HG03280 (cell line): Measurements from ENCODE around the gene SPRED2.

Experiments used
- ATAC-seq: cut with Tn5 transposase; IDR thresholded peaks from one replicate; pipeline ENCODE4 v1.9.1; 2021; ENCODE audit warnings: mild to moderate bottlenecking, moderate library complexity; ENCODE audit not compliant: unreplicated experiment

SPRED2 gene

DNA sequence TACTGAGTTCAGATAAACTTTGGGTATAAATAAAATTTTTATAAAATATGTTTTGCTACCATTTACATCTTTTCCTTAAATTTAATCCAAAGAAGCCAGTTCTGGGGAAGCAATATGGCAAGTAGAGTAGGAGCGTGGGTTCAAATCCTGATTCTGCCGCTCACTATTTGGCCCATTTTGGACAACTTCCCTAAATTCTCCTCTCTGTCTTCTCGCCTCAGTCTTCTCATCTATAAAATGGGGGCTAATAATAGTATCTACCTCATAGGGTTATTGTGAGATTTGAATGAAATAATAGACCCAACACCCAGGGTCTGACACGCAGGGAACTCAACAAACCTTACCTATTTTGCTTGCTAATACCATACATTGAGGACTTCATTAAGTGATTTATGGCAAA, 145.0 kb downstream of the SPRED2 start:
- no peak for ATAC-seq

DNA sequence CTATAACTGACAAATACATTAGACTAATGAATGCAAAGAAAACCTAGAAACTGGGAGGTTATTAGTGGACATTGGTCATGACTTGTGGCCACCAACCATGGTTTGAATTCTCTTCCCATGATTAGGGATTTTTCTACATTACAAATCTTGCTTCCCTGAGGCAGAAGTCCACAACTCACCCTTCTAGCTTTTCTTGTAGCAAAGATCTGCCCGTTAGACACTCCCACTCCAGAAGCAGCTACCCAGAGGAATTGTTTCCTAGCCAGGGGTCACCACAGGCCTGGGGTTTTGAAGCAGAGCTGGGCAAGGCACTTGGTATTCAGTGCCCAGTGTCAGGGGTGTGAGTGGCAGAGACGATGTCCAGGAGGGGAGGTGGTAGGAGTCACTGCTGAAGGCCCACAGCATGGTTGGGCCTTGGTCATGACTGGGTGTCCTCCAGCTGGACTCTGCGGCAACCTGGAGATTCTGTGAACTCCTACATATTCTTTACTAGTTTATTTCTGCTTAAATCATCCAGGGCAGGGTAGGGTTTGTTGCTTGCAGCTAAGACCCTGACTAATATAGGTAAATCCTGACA, 149.8 kb downstream of the SPRED2 start:
- no peak for ATAC-seq

DNA sequence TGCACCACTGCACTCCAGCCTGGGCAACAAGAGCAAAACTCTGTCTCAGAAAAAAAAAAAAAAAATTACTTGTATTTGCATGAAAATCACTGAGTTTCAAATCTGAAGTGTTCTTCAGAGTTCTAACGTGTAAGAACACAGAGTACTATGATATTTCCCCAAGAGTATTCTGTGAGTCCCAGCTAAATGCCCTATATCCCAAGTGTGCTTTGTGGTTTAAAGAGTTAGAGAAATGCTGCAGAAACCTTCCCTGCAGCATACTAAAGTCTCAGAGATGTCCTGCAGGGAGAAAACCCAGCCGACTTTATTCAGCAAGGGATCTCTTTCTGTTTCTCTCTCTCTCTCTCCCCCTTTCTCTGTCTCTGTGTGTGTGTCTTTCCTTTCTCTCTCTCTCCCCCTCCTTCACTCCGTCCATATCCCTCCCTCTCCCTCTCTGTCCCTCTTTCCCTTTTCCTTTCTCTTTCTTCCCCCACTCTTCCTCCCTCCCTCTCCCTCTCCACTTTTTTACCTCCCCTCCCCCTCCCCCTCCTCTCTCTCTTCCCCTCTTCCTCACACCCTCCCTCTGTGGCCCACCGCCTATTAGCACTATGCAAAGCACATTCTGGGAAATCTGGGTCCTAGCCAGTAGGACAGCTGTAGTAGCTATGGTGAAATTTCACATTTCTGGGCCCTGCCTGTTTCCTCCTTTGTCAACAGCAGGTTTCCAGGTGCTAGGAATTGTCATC, 150.6 kb downstream of the SPRED2 start:
- ATAC-seq = no peak

DNA sequence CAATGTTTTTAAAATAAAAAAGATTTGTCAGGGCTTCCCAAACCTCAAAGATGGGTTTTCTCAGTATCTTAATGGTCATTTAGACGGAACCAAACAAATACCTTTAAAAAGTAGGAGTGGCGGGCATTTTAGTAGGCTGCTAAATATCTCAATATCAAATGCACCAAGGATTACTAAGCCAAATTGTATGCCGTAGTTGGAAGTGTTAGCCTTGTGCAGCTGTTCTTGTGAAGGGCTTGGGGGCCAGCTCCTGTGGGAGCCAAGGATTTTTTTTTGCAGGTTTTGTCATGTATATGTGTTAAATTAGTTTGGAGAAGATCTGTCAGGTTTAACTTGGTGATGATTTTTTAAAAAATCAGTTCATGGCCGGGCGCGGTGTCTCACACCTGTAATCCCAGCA, 152.6 kb downstream of the SPRED2 start:
- ATAC-seq = no peak

DNA sequence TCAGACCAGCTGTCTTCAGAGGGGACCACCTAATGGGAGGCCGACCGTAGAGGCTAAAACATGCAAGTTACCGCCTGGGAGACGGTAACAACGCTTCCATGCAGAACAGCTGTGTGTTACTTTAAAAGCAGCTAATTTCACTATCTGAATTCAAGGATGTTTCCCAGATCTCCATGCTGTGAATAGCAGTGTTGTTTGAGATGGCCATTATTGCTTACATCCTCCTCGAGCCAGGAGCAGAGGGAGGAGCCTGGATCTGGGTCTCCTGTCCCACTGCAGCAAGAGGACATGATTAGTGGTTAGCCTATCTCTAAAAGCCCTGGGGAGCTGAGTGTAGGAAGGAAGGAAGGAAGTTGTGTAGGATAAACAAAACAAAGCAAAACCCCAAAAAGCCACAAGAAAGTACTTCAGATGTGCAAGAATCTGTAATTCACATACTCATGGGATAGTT, 153.8 kb downstream of the SPRED2 start:
- no peak for ATAC-seq

DNA sequence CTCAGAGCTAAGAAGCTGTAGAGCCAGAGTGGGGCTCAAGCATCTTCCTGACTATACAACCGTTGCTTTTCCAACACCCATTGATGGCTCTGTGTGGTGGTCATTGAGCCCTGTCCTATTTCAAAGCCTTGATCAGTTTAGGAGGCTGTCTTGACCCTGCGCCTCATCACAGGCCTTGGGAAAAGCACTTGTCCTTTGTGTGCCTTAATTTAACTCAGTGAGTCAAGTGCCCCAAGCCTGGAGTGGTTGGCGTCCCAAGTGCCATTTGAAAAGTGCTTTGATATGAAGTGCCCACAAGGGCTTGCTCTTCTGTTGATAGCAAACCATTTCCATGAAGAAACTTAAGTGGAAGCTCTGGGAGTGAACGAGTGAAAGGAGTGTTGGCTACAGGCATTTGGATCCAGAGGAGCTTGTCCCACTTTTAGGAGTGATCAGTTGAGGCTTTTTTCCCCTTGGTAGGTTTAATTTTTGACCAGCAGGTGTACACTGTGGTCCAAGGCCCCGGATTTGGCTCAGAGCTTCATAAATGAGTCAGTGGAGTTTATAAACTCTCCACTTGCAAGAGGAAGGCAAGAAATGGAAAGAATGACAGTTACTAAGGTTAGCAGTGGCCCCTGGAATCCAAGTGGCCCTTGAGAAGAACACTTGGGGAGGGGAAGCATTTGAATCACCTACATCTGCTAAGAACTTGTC, 154.5 kb downstream of the SPRED2 start:
- ATAC-seq = no peak

DNA sequence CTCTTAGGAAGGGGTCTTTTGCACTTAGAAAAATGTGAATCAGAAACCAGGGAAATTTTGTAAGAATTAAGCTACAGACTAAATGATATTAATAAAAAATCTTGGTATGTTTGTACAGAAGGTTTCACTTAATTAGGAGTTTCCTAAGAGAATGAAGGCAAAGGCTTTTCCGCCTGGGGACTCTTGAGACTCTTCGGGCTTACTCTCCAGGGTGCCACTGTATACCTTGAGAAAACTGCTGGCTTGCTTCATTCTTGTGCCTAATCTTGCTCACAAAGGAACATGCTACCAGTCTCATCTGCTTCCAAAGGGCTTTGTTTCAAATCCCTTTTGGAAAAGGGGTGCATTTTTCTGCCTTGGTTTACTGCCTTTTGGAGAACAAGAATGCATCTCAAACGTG, 155.3 kb downstream of the SPRED2 start:
- ATAC-seq = no peak

DNA sequence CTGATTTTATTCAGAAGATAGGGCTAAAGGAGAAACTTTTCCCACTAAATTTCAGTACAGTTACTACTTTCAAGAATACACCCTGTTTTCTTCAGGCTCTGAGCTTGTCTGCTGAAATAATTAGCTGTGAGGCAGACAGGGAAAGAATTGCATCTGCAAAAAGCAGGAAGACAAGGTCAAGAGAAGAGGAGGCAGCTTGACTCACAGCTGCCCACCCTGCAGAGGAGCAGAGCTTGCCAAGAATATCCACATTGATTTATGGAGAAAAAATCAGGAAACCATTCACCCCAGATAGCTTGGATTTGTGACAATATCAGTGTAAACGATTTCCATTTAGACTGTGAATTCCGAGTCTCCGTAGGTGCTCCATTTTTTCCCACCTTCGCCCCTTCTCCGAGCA, 155.8 kb downstream of the SPRED2 start:
- no peak for ATAC-seq

DNA sequence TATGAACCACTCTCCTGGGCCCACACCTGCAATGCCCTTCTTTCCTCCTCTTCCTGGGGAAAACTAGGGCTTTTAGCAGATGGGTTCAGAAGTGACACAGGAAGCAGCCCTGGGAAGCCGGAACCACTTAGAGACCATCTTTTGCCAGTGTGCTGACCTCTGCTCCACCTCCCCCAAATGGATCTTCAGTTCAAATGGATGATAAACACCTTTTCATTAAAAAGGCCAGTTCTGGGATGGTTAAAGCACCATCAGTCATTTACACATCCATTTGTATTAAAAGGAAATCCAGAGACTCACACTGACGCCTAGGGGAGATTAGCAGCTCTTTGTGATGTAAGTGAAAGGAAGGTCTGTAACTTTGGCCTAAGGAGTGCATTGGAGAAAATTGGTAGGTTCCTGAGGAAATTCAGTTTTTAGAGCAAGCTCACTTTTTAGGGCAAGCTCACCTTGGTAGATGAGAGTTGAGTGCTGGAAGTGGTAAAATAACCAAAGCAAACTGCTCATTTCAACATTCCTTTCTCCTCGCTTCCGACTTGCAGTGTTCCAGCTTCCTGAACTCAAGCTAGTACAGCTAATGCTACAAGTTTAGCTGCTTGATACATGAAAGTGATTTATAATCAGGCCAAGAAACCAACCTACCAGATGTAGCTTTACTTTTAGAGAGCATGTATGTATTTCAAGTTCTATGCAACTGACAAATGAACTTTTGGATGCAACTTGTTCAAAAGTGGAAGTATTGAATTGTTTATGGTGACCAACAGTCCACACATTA, 157.1 kb downstream of the SPRED2 start:
- ATAC-seq = no peak

DNA sequence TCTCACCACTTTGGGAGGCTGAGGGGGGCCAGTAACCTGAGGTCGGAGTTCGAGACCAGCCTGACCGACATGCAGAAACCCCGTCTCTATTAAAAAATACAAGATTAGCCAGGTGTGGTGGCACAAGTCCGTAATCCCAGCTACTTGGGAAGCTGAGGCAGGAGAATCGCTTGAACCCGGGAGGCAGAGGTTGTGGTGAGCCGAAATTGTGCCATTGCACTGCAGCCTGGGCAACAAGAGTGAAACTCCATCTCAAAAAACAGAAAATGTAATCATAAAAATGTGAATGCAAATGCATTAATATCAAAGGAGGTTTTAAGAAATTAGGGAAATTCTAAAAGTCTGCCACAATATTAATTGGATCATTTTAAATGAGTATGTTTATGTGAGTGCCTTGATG, 159.1 kb downstream of the SPRED2 start:
- ATAC-seq = no peak

DNA sequence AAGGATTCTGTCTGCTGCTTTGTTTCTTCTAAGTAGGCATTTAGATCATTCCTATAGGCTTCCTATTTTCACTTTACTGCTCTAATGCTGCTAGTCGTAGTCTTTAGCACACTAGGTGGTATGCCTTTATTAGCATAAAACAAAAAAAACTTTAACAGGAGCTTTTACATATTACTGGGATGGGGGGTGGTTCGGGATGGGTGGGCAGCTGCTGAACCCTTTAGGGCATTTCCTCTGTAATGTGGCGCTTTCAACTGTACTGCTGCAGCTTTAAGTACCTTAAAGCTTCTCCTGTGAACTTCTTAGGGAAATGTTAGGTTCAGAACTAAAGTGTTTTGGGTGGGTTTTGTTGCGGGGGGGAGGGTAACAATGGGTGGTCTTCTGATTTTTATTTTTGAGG, 163.4 kb downstream of the SPRED2 start:
- no peak for ATAC-seq

DNA sequence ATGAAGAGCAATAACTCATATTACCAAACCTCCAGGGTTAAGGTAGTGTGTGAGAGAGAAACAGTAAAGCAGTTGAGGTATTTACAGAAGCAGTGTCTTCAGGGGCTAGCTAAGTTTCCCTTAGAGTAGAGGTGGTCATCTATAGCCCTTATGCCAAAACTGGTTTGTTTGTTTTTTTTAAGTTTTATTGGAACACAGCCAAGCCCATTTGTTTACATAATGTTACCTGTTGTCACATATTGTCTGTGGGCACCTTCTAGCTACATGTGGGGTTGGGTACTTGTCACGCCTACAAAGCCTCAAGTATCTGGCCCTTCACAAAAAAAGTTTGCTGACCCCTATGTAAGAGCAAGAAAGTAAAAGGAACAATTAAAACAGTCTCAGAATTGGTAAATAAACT, 165.4 kb downstream of the SPRED2 start:
- no peak for ATAC-seq

DNA sequence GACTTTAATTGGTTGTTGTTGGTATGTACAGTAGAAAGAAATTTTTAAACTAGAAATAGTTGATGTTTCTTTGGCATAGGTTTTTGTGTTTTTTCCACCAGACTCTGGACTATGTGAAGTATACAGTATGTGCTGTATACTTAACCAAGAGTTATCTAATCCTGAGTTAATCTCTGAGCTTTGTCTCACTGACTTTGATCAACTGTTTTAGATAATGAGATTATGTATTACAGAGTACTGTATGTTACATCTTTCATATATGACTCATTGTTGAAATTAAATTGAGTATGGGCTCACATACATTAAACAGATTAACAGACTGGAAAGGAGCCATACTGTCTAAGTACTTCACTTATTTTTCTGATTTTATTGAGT, 166.7 kb downstream of the SPRED2 start:
- no peak for ATAC-seq

DNA sequence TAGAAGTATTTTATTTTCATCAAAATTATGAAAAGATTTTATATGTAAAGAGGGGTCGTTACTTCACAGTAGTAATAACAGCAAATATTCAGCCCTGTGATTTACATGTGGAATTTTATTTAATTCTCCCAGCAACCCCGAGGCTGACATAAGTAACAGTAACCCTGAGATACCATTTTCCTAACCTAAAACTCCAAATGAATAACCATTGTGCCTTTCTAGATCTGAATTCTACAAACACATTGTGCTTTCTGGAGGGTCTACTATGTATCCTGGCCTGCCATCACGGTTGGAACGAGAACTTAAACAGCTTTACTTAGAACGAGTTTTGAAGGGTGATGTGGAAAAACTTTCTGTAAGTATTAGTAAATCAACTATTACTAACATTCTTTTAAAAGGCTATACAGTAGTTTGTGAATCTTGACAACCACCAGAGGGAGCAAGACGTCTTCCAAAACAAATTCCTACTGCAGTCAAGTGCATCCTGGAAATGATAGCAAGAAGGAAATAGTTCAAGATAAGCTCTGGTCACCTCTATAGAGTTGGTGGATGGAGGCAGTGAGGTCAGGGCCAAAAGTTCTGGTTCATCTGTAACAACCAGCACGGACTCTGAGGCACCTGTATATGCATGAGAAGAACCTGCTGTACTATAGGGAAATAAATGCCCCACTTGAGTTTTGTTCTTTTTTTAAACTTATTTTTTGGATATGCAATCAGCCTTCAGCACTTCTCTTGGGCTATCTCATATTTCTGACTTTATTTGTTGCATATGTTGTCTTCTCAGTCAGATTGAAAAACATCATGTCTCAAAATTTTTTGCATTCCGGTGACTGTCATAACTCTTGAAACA, 167.4 kb downstream of the SPRED2 start:
- ATAC-seq = no peak

DNA sequence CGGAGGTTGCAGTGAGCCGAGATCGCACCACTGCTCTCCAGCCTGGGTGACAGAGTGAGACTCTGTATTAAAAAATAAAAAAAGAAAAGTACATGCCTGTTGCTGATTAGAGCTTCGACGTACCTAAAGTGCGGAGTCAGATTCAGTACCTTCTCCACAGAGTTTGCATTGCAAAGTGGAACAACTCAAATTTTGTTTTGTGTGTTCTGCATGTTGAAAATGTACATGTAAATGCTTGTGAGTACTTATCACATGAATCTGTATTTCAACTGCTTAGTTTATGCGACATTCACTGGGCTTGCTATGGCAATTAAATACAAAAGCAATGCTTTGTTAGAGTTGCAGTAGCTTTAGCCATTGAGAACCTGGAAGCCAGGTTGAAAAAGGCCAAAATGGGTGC, 168.4 kb downstream of the SPRED2 start:
- no peak for ATAC-seq

DNA sequence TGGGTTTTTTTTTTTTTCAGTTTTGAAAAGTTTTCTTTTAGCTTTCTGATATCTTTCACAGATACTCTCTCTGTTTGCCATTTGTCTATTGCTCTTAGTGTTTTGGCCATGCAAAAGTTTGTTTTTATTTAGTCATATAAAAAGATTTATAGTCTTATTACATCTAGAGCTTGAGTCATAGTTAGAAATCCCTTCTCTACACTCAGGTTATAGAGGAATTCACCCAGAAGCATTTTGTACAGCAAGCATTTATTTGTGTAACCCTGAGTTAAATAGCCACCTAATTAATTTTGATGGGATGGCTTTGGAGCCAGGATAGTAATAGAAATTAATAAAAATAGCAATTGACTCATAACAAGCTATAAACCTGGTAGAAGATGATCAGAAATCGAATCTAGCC, 169.1 kb downstream of the SPRED2 start:
- no peak for ATAC-seq

DNA sequence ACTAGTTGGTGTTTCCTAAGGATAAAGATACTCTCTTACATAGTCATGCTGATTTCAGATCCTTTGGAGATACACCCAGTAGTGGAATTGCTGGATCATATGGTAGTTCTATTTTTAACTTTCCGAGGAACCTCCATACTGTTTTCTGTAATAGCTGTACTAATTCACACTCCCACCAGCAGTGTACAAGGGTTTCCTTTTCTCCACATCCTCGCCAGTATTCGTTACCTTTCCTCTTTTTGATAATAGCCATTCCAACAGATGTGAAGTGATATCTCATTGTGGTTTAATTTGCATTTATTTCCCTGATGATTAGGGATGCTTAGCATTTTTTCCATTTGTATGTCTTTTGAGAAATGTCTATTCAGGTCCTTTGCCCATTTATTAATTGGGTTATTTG, 170.7 kb downstream of the SPRED2 start:
- ATAC-seq = no peak
